Left renal cortex interstitium (tissue), 4 donors: ENCODE data around the gene HTR3E. TPM values are rescaled to one million over a fixed set of nuclear protein-coding genes. Genes with fewer than 3 reads are reported as not detected.
A peak's percentile ranks its signal among the peaks of the same experiment; 100 is the strongest.
"Not testable (repeated sequence)": the region's sequence is repeated elsewhere in the genome, so short reads cannot be mapped to it uniquely, and the experiment has no call there.

Experiments used
- DNase-seq, 4 donors: peaks; one replicate each; pipeline ENCODE4 v3.0.0-alpha.2; 2013; ENCODE audit warnings: low read depth in 4 of 4, low spot score in 2 of 4, missing footprints in 1 of 4
- polyA plus RNA-seq, 4 donors: library from polyadenylated mRNA; unstranded; fragments of 120-200 nt; gene quantifications; one replicate each; pipeline ENCODE4 v1.2.1, GENCODE V29; 2013; ENCODE audit not compliant: insufficient read length in 4 of 4

The HTR3E gene
- polyA plus RNA-seq, 4 donors, result not detected

- DNase-seq, result no peak
These were observed 3.2 kb downstream of the HTR3E start for GRCh38 chr3:184099806-184100686.

- DNase-seq, result no peak
These were observed 13.5 kb downstream of the HTR3E start for GRCh38 chr3:184110316-184110725.

GRCh38 chr3:184116017-184116416 is 19.2 kb downstream of the HTR3E start:
- DNase-seq, result no peak

- no peak for DNase-seq
These were observed 20.8 kb downstream of the HTR3E start for GRCh38 chr3:184117636-184118035.

- not testable (repeated sequence) for DNase-seq
These were observed 24.2 kb downstream of the HTR3E start for GRCh38 chr3:184121031-184121430.

GRCh38 chr3:184126006-184126405 is 29.1 kb downstream of the HTR3E start:
- no peak for DNase-seq

- DNase-seq, result no peak
These were observed 32.1 kb downstream of the HTR3E start for GRCh38 chr3:184129012-184129411.

GRCh38 chr3:184132945-184133344 is 36.1 kb downstream of the HTR3E start:
- DNase-seq, result no peak

GRCh38 chr3:184133840-184134745 is 37.2 kb downstream of the HTR3E start:
- peak in 2 of 4 donors; percentile 43 to 67 for DNase-seq

- peak in 1 of 4 donors; percentile 34 for DNase-seq
These were observed 37.9 kb downstream of the HTR3E start for GRCh38 chr3:184134746-184135148.

- DNase-seq, result peak in 3 of 4 donors; percentile 80 to 92 (median 91)
These were observed 38.5 kb downstream of the HTR3E start, which contains the start of gene EIF2B5 for GRCh38 chr3:184135149-184135910. EIF2B5 (plus strand) TSS chr3:184135358; CDS start chr3:184135386, 28 bp downstream.

GRCh38 chr3:184135911-184136260 is 39.0 kb downstream of the HTR3E start:
- no peak for DNase-seq

- DNase-seq, result no peak
These were observed 43.6 kb downstream of the HTR3E start for GRCh38 chr3:184140436-184140835.

GRCh38 chr3:184142199-184142598 is 45.3 kb downstream of the HTR3E start:
- DNase-seq, result no peak

- no peak for DNase-seq
These were observed 46.5 kb downstream of the HTR3E start for GRCh38 chr3:184143327-184143726.

- DNase-seq, result no peak
These were observed 47.6 kb downstream of the HTR3E start for GRCh38 chr3:184144505-184144904.

- no peak for DNase-seq
These were observed 48.3 kb downstream of the HTR3E start for GRCh38 chr3:184145111-184145524.

- no peak for DNase-seq
These were observed 48.9 kb downstream of the HTR3E start for GRCh38 chr3:184145751-184146270.

GRCh38 chr3:184148076-184148475 is 51.2 kb downstream of the HTR3E start:
- no peak for DNase-seq

GRCh38 chr3:184149123-184149522 is 52.3 kb downstream of the HTR3E start:
- no peak for DNase-seq
